GM21390 (cell line): ENCODE measurements around the gene PRKAG2.
"Not testable (repeated sequence)": the region's sequence is repeated elsewhere in the genome, so short reads cannot be mapped to it uniquely, and the experiment has no call there.

Experiments used
- ATAC-seq: cut with Tn5 transposase; IDR thresholded peaks from one replicate; pipeline ENCODE4 v1.9.1; 2021; ENCODE audit not compliant: unreplicated experiment

The PRKAG2 gene

DNA sequence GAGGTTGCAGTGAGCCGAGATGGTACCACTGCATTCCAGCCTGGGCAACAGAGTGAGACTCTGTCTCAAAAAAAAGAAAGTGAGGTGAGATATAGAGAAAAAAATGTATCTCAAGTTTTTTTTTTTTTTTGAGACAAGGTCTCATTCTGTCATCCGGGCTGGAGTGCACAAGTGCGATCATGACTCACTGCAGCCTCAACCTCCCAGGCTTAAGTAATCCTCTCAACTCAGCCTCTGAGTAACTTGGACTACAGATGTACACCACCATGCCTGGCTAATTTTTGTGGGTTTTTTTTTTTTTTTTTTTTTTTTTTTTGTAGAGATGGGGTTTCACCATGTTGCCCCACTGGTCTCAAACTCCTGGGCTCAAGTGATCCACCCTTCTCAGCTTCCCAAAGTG lies 303.9 kb downstream of the PRKAG2 start:
- not testable (repeated sequence) for ATAC-seq

DNA sequence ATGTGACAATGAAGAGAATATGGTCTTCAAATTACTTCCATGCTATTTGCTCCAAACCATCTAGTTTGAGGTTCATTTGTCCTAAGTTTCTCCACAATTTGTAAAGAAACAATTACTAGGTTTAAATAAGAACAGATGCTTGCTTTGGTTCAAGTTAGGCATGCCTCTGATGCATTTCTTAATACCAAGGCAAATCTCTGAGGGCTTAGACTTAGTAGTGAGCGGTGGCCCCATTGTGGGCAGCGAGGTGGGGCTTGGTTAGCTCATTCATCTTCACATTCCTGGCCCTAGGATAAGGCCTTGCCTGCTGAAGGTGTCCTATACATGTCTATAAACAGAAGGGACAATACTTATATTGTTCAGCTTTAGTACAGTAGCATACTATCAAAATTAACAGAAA lies 304.8 kb downstream of the PRKAG2 start:
- ATAC-seq = no peak

DNA sequence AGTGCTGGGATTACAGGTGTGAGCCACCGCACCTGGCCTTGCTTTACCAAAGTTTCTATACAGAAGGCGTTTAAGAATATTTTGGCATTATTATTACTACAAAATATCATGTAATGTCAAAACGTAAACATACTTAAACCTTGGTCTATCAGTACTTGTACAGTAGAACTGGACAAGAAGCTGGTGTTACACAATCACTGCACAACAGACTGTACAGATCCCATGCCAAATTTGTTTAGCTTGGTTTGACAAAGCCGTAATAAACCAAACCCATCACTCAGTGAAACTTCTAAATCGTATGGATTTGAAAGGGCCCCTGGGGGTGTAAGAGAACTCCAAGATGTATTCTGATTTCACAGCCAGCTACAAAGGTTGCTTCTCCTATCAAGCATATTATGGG lies 305.4 kb downstream of the PRKAG2 start:
- no peak for ATAC-seq

DNA sequence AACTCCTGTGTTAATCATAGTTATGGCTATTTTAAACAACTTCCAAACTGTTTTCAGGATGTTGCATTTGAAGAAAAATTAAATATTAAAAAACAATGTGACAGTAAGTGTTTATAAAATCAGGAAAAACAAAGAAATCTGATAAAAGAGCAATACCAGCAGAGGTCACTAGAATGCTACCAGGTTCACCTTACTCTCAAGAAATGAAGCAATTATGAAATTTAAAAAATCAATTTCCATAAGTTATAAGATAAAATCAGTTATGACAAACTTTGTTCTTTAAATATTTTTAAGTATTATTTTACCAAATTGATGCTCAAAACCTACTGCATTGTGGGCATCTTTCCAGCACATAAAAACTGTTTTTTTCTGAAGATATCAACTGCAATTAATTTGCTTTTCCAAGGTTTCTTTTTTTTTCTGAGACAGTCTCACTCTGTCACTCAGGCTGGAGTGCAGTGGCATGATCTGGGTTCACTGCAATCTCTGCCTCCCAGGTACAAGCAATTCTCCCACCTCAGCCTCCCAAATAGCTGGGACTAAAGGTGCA lies 306.5 kb downstream of the PRKAG2 start:
- no peak for ATAC-seq

DNA sequence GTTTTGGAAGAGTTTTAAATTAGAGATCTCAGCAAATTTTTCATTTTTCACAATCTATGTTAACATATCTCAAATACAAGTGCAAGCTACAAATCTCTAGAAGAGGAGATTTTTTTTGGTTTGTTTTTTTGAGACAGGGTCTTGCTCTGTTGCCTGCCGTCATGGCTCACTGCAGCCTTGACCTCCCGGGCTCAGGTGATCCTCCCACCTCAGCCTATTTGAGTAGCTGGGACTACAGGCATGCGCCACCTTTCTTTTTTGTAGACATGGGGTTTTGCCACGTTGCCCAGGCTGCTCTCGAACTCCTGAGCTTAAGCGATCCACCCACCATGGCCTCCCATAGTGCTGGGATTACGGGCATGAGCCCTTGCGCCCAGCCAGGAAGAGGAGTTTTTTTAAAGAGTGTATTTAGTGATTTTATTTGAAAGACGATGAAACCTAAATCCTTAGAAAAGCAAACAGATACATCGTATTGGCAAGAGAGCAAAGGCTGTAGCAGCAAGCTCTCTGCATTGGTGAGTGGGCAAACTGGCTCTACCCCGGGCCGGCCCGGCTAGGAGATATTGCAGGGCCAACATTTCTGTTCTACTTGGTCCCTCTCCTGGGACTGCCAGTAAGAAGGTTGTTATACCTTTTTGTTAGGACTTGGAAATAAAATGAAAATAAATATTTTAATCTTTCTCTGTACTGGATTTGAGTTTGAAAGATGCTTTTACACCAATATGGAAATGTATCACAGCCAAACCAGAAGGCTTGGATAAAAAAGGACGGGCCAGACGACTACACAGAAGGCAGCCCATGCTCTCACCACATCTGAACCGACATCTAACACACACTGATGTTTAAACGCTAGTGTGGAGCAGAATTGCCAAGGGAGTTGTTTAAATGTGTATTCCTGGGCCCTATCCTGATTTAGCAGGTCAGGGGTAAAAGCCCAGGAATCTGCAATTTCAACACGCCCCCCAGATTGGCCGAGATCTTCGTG lies 307.7 kb downstream of the PRKAG2 start:
- no peak for ATAC-seq

DNA sequence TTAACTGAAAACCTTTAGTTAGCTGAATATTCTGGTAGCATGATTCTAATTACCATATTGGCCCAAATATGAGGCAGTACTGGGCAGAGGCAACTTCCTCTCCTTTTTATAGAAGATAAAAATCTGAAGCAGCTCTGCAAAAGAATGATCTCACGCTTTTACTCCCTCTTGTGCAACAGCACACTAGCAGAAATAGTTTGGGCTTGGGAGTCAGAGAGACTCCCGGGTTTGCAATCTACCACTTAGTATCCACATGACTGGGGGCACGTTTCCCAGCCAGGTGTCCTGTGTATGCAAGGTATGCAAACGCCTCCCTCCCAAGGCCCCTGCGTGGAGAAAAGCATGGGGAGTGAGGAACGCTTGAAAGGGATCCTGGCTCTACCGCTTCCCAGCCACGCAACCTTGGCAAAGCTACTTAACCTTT lies 310.0 kb downstream of the PRKAG2 start:
- no peak for ATAC-seq

DNA sequence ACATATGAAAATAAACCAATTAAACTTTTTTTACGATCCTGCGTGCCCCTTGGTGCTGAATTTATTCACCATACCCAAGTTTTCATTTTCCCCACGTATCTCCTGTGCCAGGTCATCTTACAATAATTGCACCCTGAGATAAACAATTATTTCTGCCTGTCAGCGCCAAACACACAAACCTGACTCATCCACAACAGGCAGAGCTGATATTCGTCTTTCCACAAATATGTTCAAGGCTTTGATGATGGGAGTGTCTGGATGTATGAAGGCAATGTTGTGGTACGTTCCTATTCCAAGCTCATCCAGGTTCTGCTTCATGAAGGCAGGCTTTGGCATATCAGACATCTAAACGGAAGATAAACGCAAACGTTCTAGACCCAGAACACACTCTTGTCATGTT lies 311.4 kb downstream of the PRKAG2 start:
- ATAC-seq = no peak

DNA sequence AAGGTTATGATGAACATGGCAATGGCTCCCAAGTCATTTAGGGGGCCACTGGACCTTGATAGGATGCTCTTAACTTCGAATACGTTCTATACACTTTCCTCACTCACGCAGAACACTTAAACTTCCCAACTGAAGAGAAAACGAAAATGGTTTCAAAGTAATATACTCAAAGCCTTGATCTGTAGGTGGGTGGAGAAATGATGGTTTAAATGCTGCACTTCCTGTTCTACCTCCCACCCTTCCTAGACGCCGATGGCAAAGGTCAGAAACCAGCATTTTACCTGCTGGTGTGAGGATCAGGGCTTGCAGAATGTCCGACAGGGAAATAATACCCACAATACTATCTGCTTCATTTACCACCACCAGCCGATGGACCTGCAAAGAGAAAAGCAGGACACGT lies 316.7 kb downstream of the PRKAG2 start:
- ATAC-seq = no peak

DNA sequence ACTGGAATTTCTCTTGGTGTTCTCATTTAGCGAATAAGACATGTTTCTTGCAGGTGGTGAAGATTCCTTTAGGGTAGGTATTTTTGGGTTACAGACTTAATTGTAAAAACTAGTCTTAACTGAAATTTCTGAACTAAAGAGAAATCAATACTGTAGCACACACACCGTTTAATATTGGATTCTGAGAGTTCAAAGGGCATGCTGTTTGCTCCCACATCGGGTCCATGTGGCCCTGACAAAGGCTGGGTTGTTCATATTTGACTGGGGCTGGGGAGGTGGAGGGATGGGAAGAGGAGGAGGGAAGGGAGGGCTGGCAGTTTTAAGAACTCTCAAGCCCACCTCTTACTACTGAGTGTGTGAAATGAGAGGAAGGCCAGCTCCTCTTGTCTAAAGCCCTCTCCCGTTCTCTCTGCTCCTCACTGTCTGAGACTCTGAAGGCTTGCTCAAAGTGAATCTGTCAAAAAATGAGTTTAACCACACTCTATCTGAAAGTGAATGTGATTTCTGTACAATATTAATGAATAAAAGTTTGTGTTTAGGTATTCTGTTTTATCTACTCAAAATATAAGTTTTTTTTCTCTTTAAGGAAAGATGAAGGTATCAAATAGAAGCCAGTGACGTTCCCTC lies 317.2 kb downstream of the PRKAG2 start:
- ATAC-seq = no peak

DNA sequence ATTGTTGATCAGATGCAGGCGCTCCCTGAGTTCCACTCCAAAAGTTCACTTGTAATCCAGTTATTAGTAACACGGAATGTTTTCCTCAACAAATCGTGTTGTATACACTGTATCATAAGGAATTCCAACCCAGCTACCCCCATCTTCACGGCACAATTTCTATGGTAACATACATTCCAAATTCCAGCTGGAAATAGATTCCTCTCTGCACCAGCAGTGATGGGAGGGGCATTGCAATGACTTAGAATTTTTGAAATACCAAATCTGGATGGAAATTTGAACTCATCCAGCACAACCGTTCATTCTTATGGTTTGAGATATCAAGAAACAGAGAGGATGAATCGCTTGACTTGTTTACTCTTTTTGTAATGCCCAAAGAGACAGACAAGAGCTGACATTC lies 318.3 kb downstream of the PRKAG2 start:
- no peak for ATAC-seq

DNA sequence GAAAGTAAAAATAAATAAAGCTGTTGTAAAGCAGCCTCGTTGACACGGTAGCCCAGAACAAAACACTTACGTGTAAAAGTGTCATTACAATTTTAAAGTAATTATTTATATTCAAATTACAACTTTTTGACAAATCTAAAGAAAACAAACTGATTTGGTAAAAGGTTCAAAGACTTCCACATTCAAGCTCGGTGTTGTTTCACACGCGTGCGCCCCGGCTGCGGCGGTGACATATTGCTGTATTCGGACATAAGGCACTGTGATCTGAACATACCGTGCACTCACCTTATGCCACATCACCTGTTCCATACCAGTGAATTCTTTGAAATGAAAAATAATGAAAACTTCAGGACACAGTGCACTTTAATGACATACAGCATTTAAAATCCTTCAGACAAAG lies 320.3 kb downstream of the PRKAG2 start:
- no peak for ATAC-seq

DNA sequence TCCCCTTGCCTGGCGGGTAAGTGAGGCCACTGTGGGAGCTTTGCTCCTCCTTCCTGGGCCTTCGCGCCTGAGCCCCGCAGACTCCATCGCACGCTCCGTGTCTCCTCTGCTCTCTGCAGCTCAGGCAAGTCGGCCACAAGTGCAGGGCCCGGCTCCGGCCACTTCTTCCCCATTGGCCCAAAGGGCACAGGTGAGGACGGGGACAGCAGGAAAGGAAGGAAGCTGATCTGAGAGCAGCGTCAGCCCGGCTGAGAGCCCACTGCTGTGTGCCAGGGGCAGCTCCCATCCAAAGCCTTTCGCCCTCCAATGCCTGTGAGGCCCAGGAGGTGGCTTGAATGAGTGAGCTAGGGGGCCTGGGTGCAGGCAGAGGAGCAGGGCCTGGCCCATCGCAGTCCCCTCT lies 323.6 kb downstream of the PRKAG2 start:
- no peak for ATAC-seq

DNA sequence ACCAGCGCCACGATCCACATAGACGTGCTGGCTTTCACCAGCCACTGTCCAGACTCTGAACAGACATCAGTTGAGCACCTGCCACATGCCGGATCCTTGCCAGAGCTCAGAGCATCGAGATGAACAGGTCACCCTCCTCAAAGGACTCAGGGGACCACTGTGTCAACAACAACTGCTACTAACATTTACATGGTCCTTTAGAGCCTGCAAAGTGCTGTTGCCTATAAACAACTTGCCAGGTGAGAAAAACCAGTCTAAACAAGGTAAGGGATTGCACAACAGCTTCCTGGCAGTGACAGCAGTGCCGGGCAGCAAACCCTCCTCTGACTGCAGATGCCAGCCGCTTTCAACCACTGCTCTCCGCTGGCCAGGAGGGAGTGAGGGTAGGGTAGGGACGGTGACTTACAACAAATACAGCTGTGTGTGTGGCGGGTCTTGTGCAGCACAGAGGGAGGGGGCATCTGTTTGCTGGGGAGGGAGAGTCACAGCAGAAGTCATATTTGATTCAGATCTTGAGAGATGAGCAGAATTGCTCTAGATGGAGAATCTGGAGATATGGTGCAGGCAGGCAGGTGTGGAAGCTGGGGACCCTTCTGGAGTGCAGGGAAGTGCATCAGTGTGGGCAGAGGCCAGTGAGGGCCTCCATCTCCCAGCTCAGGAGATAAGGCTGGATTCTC lies 324.4 kb downstream of the PRKAG2 start:
- no peak for ATAC-seq

DNA sequence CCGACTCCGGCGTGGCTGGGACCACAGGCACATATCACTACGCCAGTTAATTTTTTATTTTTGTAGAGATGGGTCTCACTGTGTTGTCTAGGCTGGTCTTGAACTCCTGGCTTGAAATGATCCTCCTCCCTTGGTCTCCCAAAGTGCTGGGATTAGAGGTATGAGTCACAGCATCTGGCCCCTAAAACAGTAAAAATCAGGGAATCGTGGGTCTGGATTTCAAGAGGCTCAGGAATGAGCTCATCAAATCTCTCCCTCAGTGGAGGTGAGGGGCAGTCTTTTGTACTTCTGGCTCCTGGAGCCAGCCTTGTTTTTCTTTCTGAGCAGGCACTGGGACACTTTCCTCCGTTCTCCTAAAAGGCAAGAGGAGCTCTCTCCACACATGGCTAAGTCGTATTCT lies 325.1 kb downstream of the PRKAG2 start:
- no peak for ATAC-seq

DNA sequence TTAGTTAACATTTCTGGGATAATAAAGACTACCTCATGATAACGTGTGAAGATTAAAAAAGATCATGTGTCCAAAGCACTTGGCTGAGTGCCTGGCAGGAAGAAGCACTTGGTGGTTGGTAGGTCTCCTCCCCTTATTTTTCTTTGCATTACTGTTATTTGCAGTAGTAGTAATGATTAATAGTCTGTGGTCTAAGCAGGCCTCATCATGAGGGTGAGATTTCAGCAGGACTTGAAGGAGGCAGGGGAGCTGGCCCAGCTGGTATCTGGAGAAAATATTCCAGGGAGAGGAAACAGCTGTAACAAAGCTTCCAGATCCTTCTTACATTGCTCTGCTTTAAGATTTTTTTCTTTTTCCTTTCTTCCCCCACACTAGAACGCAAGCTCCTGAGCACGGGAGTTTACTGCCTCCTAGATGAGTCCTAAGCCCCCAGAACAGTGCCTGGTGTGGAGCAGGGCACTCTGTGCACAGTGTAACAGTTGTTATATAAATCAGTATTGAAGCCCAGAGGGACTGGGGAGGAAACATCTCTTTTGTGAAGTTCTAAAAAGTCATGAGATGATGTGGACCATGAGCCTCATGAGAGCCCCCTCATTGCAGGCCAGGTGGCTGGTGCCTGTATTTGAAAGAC lies 326.1 kb downstream of the PRKAG2 start:
- ATAC-seq = no peak

DNA sequence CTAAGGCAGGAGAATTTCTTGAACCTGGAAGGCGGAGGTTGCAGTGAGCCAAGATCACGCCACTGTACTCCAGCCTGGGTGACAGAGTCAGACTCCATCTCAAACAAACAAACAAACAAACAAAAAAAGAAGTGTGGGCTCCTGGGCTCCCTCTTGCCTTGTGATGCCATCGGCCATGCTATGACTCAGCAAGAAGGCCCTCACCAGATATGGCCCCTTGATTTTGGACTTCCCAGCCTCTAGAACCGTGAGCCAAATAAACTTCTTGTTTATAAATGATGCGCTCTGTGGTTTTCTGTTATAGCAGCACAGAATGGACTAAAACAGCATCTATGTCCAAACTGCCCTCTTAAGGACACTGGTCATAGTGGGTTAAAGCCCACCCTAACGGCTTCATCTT lies 327.3 kb downstream of the PRKAG2 start:
- ATAC-seq = no peak

DNA sequence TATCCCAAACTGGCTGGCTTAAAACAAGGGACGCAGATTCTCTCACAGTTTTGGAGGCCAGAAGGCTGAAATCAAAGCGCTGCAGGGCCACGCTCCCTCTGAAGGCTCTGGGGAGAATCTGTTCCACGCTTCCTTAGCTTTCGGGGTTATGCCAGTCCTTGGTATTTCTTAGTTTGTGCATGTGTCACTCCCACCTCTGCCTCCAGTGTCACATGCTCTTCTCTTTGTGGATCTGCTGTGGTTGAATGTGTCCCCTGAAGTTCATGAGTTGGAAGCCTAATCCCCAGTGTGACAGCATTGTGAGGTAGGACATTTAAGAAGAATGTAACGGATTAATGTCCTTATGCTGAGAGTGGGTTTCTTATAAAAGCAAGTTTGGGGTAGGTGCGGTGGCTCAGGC lies 327.8 kb downstream of the PRKAG2 start:
- no peak for ATAC-seq

DNA sequence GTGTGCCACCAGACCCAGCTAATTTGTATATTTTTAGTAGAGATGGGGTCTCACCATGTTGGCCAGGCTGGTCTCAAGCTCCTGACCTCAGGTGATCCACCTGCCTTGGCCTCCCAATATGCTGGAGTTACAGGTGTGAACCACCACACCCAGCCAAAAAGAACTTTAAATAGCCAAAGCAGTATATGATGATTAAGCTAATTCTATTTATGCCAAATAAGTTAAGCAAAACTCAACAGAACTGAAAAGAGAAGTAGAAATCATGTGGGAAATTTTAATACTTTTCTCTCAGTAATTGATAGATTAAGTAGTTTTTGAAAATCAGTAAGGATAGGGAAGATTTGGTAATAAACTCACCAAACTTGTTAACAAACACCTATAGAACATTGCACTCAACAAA lies 332.7 kb downstream of the PRKAG2 start:
- ATAC-seq = no peak

DNA sequence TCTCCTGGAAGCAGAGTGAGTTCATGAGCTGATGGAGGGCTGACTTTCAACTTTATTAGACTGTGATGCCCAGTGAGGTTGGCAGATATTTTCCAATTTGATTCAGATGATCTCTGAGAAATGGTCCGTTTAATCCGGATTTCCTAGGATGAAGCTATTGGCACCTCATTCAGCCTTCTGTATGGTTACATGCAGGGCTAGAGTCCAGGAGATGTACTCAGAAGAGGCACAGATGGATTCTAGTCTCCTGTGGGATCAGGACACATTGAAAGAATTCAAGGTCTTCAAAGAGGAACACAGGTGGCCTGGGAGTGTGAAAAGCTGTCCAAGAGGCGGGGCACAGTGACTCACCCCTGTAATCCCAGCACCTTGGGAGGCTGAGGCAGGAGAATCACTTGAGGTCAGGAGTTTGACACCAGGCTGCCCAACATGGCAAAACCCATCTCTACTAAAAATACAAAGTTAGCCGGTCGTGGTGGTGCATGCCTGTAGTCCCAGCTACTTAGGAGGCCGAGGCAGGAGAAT lies 334.2 kb downstream of the PRKAG2 start:
- ATAC-seq = no peak

DNA sequence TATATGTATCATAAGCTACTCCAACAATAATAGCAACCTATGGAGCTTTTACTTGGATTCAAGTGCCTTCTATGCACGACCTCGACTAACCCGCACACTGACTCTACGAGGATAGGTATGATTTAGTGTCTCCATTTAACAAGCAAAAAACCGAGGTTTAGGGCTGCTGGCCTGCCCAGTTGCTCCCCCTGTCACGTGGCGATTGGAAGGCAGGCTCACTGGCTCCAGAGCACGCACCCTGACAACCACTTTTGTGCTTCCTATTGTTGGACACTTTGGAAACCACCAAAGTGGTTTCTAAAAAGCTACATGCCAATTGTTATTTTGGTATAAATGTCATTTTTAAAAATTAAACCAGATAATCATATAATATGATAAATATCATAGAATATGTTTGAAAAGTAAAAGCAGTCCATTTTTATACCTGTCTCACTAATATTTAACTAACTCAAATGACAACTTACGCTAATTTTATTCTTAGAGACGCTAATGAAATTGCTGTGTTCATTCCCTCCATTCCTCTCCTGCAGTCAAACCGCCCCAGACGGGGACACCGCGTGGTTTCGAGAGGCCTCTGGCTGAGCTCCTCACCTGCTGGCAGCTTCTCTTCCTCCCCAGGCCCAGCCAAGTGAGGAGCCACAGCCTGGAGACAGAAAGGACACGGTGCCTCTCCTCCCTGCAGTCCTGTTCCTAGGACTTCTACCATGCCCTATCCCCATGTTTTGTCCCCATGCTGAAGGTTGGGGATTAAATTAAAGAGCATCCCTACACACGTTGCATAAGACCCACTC lies 335.0 kb downstream of the PRKAG2 start:
- ATAC-seq = no peak
